HG03097 (cell line): Measurements from ENCODE around the gene RPRD1B.

ENCODE experiments used
- ATAC-seq: cut with Tn5 transposase; IDR thresholded peaks from one replicate; pipeline ENCODE4 v1.9.1; 2021; ENCODE audit not compliant: unreplicated experiment, low FRiP score

RPRD1B gene

DNA sequence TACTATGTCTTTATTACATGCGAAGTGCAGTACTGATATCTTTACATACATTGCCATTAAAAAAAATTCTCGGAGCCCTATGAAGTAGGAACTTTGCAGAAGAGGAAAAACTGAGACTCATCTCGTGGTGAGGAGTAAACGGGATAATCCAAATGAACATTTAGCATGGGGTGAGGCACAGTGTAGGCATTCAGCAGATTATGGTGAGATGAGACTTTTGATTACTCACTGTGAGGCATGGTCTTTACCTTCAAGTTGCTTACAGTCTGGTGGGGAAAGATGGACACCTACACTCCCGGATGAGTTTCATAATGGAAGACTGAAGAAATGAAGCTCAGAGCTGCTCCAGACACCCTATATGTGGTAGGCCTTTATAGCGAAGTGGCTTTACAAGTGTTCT is 1.4 kb downstream of the RPRD1B start:
- no peak for ATAC-seq

DNA sequence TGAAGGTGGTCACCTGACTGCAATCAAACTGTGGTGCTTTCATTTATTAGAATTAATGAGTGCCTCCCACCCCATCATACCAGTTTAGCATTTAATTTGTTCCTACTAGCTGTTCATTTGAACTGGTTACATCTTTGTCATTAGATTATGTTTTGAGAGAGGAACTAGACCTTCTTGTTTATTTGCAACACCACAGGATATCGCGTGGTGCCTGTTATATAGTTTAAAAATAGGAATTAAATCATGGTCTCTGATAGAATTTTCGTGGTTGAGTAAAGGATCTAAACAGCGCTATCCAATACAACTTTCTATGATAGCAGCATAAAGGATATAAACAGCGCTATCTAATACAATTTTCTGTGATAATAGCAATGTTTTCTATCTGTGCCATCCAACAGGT is 2.8 kb downstream of the RPRD1B start:
- no peak for ATAC-seq

DNA sequence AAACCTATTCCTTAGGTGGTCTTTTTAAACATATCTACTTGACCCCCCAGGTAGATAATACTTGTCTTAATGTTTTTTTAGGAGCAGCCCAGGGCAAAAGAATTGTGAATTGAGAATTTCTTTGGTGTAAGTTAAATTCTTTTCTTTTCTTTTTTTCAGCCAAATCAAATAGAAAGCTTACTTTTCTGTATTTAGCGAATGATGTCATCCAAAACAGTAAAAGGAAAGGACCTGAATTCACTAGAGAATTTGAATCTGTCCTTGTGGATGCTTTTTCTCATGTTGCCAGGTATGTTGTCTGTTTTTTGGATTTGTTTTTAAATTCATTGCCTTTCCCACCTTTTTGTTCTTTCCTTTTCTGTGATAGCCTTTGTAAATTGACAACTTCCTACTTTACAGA is 6.7 kb downstream of the RPRD1B start:
- no peak for ATAC-seq

DNA sequence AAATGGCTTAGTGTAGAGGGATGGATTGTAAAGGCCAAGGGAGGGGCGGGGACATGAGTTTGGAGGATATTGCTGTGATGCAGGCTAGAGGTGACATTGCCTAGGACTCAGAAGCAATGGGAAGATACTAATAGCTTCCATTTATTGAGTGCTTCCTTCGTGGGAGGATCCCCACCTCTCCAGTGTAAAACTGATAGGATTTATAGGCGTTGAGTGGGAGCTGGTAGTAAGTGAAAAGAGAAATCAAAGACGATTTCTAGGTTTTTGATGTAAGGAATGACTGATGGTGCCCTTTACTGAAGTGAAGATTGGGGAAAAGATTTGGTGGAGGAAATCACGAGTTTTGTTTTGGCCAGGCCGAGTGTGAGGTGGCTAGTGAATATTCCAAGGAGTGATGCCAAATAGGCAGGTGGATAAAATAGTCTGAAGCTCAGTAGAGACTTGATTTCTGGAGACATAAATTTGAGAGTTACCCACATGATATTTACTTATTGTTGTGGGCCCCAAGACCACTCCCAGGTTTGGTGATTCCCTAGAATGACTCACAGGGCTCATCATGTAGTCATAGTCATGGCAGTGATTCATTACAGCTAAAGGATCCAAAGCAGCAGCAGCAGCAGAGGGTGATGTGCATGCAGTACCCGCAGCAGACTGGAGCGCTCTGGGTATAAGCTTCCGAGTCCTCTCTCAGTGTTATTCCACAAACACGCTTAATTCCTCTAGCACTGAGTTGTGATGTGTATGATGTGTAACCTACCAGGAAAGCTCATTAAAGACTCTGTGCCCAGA is 10.2 kb downstream of the RPRD1B start:
- ATAC-seq: no peak

- ATAC-seq: no peak
Observed at GRCh38 chr20:38044685-38045084, 11.1 kb downstream of the RPRD1B start.

DNA sequence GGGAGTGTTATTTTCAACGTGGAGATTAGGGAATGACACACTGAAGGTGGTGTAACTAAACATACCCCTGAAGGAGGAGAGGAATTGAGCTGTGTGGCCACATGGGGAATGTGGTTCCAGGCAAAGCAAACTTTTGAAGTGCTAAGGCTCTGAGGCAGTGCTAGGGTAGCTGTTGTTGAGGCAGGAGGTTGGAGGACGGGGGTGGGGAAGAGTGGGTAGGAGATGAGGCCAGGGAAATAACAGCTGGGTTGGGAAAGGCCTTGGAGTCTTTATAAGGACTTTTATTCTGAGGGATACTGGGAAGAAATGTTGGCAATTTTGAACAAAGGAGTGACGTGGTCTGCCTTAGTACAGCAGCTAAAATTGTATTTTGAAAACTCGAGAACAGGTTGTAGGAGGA is 13.0 kb downstream of the RPRD1B start:
- no peak for ATAC-seq

DNA sequence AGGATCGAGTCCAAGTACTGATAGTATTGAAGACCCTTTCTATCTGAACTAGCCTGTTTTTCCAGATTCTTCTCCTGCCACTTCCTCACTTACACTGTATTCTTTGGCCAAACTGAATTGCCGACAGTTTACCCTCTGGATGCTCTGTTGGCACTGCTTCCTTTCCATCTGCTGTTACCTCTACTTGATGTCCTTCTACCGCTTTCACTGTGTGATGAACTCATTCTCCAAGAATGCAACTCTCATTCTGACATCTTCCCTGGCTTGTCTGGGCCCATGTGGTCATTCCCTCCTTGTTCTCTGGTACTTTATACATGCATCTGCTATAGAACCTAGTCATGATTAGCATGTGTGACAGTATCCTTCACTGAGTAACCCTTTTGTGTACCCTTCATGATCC is 16.3 kb downstream of the RPRD1B start:
- ATAC-seq: no peak

- no peak for ATAC-seq
Observed at GRCh38 chr20:38050686-38051085, 17.1 kb downstream of the RPRD1B start.

DNA sequence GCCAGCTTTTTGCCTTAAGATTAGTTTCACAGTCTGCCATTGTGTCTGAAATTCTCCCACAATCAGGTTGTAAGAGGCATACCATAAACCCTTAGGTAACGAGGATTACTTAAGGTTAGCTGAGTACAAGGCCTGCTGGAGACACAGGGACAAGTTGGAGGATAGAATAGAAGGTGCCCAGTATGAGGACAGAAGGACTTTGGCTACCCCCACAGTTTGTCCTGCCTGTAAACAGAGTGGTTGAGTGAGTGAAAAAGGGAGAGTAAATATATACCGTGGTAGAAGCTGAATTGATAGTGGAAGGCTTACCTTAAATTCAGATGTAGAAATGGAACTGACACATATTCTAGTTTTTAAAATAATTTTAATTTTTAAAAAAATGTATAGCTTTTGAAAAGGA is 19.3 kb downstream of the RPRD1B start:
- no peak for ATAC-seq

DNA sequence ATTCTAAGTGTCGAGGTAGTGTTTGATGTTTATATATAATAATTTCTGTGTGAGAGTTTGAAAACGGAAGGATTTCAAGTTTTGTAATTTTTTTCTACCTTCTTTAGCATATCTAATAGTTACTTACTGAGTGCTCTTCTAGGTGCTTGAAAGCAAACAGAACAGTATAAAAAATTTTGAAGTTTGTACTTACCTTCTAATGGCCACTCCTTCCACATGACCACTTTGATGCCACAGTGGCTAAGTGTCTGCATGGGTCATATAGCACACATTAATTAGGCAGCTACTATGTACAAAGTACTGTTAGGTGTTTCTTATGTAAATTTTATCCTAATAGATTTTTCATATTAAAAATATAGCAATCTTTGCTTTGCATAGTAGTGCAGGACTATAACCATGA is 21.1 kb downstream of the RPRD1B start:
- ATAC-seq: no peak

- ATAC-seq: no peak
Observed at GRCh38 chr20:38055294-38055693, 21.7 kb downstream of the RPRD1B start.

- ATAC-seq: no peak
Observed at GRCh38 chr20:38055848-38056247, 22.3 kb downstream of the RPRD1B start.

- no peak for ATAC-seq
Observed at GRCh38 chr20:38057351-38057972, 23.9 kb downstream of the RPRD1B start.

GRCh38 chr20:38059832-38060231 is 26.3 kb downstream of the RPRD1B start:
- ATAC-seq: no peak

- no peak for ATAC-seq
Observed at GRCh38 chr20:38060536-38060935, 27.0 kb downstream of the RPRD1B start.

DNA sequence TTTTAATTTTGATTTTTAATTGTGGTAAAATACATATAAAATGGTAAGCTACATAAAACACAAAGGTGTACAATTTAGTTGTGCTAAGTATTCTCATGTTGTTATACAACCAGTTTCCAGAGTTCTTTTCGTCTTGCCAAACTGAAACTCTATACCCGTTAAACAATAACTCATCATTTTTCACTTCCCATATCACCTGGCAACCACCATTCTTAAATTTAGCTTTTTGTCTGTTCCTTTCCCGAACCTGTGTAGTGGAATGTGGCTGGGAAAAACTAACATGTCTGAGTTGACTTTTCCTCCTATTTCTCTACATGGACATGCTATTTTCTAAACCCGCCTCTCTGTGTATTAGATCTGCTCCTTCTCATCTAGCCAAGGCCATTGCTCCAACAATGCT is 27.6 kb downstream of the RPRD1B start:
- ATAC-seq: no peak

DNA sequence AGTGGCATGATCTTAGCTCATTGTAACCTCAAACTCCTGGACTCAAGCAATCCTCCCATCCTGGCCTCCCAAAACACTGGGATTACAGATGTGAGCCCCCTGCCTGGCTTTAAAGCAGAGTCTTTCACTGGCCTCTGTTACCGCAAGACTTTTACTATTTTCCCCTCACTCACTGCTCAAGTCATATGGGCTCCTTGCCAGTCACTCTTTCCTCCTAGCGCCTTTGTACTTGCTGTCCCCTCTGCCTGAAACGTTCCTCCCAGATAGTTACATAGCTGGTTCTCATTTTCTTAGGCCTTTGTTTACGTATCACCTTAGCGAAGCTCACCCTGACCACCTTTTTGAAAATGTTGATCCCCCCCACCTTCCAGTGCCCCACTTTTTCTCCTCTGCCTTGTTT is 29.3 kb downstream of the RPRD1B start:
- ATAC-seq: no peak

DNA sequence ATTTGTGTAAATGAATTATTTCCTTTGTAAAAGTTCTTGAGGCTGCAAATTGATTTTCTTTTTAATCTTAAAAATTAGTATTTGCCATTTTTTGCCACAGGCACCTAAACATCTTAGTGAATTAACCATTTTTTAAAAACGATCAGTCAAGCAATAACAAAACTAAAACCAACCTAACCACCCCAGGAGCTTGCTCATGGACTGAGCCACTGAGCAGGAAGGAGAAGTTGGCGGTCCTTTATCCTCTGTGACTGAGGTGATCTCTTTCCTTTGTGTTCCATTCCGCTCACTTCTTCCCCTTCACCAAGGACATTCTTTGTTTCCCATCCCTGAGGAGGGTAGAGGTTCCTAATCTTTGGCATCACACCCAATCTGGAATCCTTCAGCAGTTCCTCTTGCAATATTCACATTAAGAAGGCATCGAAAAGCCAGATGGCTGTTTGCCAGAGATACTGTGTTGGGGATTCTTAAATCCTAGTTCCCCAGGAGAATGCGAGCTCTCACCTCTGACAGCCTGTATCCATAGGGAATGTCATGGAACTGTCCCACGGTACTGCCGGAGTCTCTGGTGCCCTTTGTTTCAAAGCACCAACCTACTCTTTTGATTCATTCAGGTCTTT is 30.5 kb downstream of the RPRD1B start:
- ATAC-seq: no peak

GRCh38 chr20:38065764-38066375 is 32.3 kb downstream of the RPRD1B start:
- ATAC-seq: no peak

DNA sequence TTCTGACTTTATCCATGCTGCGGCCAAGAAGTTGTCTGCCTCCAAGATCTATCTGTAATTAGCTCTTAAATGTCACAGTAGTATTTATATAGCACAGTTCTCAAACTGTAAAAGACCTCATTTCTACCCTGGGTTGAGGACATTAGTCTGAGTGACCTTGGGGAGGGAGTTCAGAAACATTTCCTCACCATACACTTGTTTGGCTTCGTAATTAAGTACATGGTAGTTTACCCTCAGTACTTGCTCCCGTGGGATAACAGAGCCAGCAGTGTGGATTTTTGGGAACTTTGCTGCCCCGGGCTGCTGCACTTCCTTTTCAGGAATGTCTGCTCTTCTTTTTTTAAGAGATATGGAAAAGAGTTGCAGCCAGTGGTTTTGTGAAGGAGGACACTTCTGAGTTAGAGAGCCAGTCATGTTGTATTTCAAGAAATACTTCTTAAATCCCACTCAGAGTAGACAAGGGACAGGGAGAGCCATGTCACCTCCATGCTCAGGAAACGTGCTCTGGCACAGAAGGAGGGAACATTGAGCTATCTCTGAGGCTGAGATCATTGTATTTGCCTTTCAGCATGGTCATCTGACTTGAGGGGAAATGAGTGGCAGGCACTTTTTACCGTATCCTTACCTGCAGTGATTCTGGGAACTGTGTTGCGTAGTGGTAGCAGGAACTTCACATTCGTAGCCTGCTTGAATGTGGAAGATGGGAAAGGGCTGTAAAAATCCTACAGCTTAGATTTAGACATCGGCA is 33.6 kb downstream of the RPRD1B start:
- ATAC-seq: no peak
